Progenitor cell of endocrine pancreas (in vitro differentiated cells): ENCODE measurements around the gene RBM17. TPM values are rescaled to one million over a fixed set of nuclear protein-coding genes. Genes with fewer than 3 reads are reported as not detected.

ENCODE experiments used
- DNase-seq: peaks from one replicate; pipeline ENCODE4 v3.0.0; 2021; ENCODE audit warnings: low spot score; ENCODE audit not compliant: unreplicated experiment
- H3K27ac Mint-ChIP-seq: 2 replicates; pipeline ENCODE4 v1.8.0; 2021; ENCODE audit warnings: mild to moderate bottlenecking, moderate library complexity, mixed read lengths
- H3K27me3 Mint-ChIP-seq: 2 replicates; pipeline ENCODE4 v1.8.0; 2021; ENCODE audit warnings: mixed read lengths
- H3K36me3 Mint-ChIP-seq: 2 replicates; pipeline ENCODE4 v1.8.0; 2022; ENCODE audit warnings: mixed read lengths; ENCODE audit not compliant: insufficient read depth
- H3K4me1 Mint-ChIP-seq: 2 replicates; pipeline ENCODE4 v1.8.0; 2021; ENCODE audit warnings: low read depth, mixed read lengths
- H3K4me3 Mint-ChIP-seq: 2 replicates; pipeline ENCODE4 v1.8.0; 2021; ENCODE audit warnings: low read depth, mild to moderate bottlenecking, moderate library complexity, mixed read lengths
- H3K9me3 Mint-ChIP-seq: 2 replicates; pipeline ENCODE4 v1.8.0; 2021; ENCODE audit warnings: low read depth, mixed read lengths
- total RNA-seq: library from RNA; stranded (reverse); gene quantifications from 2 replicates; pipeline ENCODE4 v1.2.1, GENCODE V29; 2021
- TF ChIP-seq, protein P1 (sequence below): fragments of 200-600 bp; sonication (generic); IDR thresholded peaks from one replicate; pipeline ENCODE4 v1.5.0; 2021; ENCODE audit warnings: antibody characterized with exemption, mild to moderate bottlenecking; ENCODE audit not compliant: unreplicated experiment

RBM17 gene
- total RNA-seq, 1 donor from 2014 or later = 122 TPM

DNA sequence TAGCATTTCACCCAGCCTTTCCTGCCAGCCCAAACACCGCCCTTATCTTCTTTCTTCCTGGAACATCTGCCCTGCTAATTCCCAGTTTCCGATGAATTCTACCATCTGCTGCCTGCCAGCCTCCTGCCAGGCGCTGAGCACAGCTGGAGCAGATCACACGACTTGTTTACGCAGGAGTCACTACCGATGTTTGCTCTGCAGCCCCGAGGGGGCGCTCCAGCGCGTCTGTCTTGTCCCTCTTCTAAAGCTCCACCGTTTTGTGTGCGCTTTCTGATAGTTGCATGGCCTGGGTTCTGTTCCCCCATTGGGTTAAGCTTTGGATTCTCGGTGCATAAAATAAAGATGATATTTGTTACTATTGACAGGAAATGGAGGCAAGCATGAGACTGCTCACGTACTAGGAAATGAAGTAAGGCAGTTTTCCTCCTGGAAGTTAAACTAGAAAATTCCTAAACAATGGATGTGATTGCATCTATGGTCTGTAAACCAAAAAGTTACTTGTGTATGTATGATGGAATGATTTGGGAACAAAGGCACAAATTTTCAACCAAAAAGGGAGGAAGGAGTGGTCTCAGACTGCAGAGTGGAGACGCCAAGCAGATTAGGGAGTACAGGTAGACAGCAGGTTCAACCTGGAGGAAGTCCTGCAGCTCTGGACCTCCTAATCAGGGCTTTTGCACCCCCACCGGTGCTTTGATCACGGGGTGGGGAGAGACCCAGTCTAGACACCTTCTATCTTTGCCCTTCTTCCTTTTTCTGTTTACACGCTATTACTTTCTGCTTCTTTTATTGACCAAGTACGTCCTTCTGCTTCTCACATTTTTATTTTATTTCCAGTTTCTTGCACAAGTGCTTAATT is 2.2 kb upstream of the RBM17 start:
- TF ChIP-seq, protein P1, sequence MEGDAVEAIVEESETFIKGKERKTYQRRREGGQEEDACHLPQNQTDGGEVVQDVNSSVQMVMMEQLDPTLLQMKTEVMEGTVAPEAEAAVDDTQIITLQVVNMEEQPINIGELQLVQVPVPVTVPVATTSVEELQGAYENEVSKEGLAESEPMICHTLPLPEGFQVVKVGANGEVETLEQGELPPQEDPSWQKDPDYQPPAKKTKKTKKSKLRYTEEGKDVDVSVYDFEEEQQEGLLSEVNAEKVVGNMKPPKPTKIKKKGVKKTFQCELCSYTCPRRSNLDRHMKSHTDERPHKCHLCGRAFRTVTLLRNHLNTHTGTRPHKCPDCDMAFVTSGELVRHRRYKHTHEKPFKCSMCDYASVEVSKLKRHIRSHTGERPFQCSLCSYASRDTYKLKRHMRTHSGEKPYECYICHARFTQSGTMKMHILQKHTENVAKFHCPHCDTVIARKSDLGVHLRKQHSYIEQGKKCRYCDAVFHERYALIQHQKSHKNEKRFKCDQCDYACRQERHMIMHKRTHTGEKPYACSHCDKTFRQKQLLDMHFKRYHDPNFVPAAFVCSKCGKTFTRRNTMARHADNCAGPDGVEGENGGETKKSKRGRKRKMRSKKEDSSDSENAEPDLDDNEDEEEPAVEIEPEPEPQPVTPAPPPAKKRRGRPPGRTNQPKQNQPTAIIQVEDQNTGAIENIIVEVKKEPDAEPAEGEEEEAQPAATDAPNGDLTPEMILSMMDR = peak; percentile 70
- Mint-ChIP-seq H3K4me3 (no peak overlapping the region), H3K4me1 (peaks cover 18% of the 10 kb centered on the region), H3K27me3 (peaks cover 24% of the 10 kb centered on the region), H3K9me3 (no peaks in the 10 kb centered on the region), H3K27ac (peak overlapping the region; percentile 84), H3K36me3 (no peaks in the 10 kb centered on the region)
- peak; percentile 46 for DNase-seq

DNA sequence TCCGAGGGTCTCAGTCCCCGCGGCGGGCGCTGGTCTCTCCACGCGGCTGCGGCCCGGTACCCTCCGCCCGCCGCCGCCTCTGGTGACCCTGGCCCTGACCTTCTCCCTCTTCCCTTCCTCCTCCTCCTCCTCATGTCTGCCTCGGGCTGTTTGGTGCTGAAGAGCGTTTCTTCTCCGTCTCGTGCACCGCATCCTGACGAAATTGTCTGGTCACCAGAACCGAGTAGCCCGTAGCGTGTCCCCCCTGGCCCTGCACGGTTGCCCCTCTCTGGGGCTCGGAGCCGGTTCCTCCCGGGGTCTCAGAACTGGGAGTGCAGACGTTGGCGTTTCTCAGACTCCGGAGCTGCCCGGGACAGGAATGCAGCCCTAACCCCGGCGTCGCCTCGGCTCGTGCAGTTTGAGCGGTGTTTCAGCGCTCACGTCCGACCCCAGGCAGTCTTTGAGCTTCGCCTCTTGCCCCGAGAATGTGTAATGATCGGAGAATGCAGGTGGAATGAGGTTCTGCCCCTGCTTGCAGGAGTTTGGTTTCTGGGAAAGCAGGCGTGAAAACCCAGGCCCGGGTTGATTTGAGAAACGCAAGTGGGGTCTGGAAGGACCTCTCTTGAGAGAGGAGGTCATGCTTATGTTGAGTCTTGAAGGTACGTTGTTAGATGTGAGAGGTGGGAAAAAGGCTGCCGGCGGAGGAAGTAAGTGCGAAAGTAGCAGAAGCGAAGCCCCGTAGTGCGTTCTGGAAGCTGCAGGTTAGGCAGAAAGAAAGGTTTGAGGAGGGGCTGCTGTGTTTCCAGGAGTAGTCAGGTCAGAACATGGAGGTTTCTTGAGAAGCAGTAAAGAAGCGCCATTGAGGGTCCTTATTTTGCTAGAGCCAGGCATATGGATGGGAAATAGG is 743 bp downstream of the RBM17 start:
- TF ChIP-seq, protein P1 = no peak
- H3K27me3 Mint-ChIP-seq = no peaks in the 10 kb centered on the region
- H3K9me3 Mint-ChIP-seq = no peaks in the 10 kb centered on the region
- DNase-seq = peak; percentile 43
- H3K4me3 Mint-ChIP-seq = peak overlapping the region; percentile 91
- H3K4me1 Mint-ChIP-seq = peaks cover 20% of the 10 kb centered on the region
- H3K27ac Mint-ChIP-seq = peak overlapping the region; percentile 95
- no peaks in the 10 kb centered on the region for H3K36me3 Mint-ChIP-seq

DNA sequence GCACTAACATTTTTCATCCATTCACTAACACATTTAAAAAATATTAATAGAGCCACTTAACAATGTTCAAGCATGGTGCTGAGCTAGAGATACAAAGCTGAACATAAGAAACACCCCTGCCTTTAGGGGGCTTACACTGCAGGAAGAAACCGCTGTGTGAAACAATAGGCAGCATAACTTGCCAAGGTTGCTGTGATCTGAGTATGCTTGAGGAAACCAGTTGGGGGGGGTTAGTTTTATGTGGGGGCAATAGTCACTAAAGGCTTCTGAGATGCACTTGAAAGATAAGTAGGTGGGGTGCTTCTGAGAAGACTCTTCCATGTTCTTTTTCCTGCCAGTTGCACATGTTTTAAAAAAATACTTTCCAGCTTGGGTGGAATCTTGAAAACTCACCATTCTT is 2.8 kb downstream of the RBM17 start:
- no peak for DNase-seq
- TF ChIP-seq, protein P1 = no peak
- Mint-ChIP-seq H3K9me3 (no peaks in the 10 kb centered on the region), H3K36me3 (no peaks in the 10 kb centered on the region), H3K27ac (no peak overlapping the region), H3K27me3 (no peaks in the 10 kb centered on the region), H3K4me3 (peak overlapping the region; percentile 25), H3K4me1 (peaks cover 23% of the 10 kb centered on the region)

DNA sequence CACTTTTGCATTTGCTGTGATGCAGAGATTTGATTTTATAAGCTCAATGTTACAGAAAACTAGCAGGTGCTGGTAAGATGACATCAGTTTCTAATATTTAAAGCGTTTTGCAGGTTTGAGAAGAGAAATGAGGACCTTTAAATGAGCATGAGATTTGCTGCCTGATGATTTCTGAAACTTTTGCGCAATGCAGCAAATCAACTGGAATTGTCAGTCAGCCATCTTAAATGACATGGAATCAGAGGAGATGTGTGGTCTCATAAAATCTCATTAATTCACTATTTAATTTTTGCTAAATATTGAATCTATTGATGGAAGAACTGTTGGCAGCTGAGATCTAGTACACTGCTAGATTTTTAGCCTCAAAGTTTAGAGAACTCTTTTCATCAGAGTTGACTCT is 3.9 kb downstream of the RBM17 start:
- H3K4me3 Mint-ChIP-seq = no peak overlapping the region

More for the DNA sequence above, 3.9 kb downstream of the RBM17 start:
- Mint-ChIP-seq H3K27me3 (no peaks in the 10 kb centered on the region), H3K36me3 (peaks cover 5% of the 10 kb centered on the region), H3K4me1 (peaks cover 23% of the 10 kb centered on the region), H3K27ac (no peak overlapping the region), H3K9me3 (no peaks in the 10 kb centered on the region)
- no peak for DNase-seq
- TF ChIP-seq, protein P1 = no peak
